ENCODE results near the gene AFG1L.

AFG1L gene

DNA sequence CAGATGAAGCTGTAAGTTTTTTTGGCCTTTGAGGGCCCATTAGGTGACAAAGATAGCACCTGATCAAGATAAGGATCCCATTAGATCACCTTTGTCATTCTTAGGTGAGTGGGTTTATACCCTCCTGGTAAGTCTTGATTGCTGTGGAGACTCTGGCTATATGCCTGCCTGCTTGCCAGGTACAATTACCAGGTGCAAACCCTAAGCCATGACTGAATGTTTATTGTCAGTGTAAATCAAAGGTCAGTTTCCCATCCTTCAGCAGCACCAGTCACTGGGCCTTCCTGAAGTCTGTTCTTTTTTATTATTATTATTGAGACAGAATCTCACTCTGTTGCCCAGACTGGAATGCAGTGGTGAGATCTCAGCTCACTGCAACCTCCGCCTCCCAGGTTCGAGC is 159.5 kb downstream of the AFG1L start:
- TF ChIP-seq, protein P1, sequence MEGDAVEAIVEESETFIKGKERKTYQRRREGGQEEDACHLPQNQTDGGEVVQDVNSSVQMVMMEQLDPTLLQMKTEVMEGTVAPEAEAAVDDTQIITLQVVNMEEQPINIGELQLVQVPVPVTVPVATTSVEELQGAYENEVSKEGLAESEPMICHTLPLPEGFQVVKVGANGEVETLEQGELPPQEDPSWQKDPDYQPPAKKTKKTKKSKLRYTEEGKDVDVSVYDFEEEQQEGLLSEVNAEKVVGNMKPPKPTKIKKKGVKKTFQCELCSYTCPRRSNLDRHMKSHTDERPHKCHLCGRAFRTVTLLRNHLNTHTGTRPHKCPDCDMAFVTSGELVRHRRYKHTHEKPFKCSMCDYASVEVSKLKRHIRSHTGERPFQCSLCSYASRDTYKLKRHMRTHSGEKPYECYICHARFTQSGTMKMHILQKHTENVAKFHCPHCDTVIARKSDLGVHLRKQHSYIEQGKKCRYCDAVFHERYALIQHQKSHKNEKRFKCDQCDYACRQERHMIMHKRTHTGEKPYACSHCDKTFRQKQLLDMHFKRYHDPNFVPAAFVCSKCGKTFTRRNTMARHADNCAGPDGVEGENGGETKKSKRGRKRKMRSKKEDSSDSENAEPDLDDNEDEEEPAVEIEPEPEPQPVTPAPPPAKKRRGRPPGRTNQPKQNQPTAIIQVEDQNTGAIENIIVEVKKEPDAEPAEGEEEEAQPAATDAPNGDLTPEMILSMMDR (IDR thresholded peaks at IDR 0.05; ENCODE audit: low read depth, low read length): no peak
- H3K4me3 ChIP-seq (ENCODE audit: low read depth, low read length): no peak overlapping the region

DNA sequence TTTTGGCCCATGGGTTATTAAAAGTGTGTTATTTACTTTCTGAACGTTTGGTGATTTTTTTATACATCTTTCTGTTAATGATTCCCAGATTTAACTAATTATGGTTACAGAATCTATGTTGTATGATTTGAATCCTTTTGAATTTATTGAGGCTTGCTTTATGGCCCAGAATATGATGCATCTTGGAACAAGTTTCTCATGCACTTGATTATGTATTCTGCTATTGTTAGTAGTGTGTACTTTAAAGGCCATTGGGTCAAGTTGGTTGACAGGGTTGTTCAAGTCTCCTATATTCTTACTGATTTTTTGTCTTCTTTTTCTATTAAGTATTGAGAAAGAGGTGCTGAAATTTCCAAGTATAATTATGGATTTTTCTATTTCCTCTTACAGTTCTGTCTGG is 160.8 kb downstream of the AFG1L start:
- TF ChIP-seq, protein P1 (IDR thresholded peaks at IDR 0.05; ENCODE audit: low read depth, low read length): no peak
- H3K4me3 ChIP-seq (ENCODE audit: low read depth, low read length): no peak overlapping the region

DNA sequence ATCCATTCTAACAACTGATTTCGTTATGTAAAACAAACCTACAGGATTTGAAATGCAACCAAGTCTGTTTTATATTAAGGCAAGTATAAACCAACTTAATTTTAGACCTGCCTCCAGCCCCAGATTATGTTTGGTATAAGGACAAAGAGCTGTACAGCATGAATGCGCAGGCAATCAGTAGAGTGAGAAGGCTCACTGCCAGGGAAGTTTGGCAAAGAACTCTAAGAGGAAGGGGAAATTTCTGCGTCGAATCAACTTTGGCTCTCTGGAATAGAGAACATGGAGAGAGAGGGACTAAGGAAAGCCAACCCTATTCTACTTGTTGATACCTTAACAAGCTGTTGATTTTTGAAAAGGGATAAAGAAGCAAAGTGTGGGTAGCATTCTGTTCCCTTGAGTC is 168.9 kb downstream of the AFG1L start:
- H3K4me3 ChIP-seq (ENCODE audit: low read depth, low read length): no peak overlapping the region
- TF ChIP-seq, protein P1 (IDR thresholded peaks at IDR 0.05; ENCODE audit: low read depth, low read length): no peak

DNA sequence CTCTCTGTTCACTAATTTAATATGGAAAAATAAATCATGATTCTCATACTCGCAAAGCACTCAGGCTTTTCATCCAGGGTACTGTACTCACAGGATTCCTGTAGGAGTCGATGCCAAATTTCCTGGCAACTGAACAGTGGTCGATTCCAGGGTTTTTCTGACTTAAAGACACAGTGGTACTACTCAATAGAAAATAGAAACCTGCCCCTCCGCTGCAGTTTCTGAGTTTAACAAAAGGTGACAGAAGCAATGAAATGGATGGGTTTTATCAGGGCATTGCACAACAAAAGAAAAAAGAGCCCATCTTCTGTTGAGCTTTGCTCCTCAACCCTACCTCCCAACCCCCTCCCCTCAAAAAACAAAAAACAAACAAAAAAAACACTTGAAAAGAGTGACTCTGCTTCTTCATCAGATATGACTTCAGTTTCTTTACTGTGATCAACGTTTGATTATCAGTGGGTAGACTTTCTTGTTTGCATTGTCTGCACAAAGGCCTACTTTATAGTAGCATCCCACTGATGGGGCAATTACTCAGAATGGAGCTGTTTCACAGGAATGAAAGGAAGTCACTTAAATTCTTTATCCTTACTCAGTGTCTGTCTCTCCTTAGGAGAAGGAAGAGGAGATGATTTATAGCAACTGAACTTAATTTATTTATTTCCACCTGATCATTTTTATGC is 169.7 kb downstream of the AFG1L start:
- TF ChIP-seq, protein P1 (IDR thresholded peaks at IDR 0.05; ENCODE audit: low read depth, low read length): no peak

GRCh38 chr6:108465098-108465495 is 170.2 kb downstream of the AFG1L start:
- H3K4me3 ChIP-seq (ENCODE audit: low read depth, low read length): no peak overlapping the region
- TF ChIP-seq, protein P1 (IDR thresholded peaks at IDR 0.05; ENCODE audit: low read depth, low read length): no peak

More for the DNA sequence above, 169.7 kb downstream of the AFG1L start:
- H3K4me3 ChIP-seq (ENCODE audit: low read depth, low read length): no peak overlapping the region

GRCh38 chr6:108468346-108468745 is 173.5 kb downstream of the AFG1L start:
- no peak overlapping the region for H3K4me3 ChIP-seq (ENCODE audit: low read depth, low read length)

GRCh38 chr6:108469316-108469715 is 174.5 kb downstream of the AFG1L start:
- H3K4me3 ChIP-seq (ENCODE audit: low read depth, low read length): no peak overlapping the region
- TF ChIP-seq, protein P1 (IDR thresholded peaks at IDR 0.05; ENCODE audit: low read depth, low read length): no peak

More at GRCh38 chr6:108468346-108468745, 173.5 kb downstream of the AFG1L start:
- TF ChIP-seq, protein P1 (IDR thresholded peaks at IDR 0.05; ENCODE audit: low read depth, low read length): no peak

Data from WI38 (cell line).